Middle frontal gyrus (tissue), 1 donor: Measurements from ENCODE around the gene JMJD8.
A peak's percentile ranks its signal among the peaks of the same experiment; 100 is the strongest.
"Not testable (repeated sequence)": the region's sequence is repeated elsewhere in the genome, so short reads cannot be mapped to it uniquely, and the experiment has no call there.

Experiments used
- DNase-seq: peaks from one replicate; pipeline ENCODE4 v3.0.0-alpha.2; 2015; ENCODE audit warnings: low spot score; ENCODE audit errors: extremely low spot score

JMJD8 gene

GRCh38 chr16:692356-693108 is 8.4 kb upstream of the JMJD8 start:
- DNase-seq = no peak

- not testable (repeated sequence) for DNase-seq
These were observed 7.1 kb upstream of the JMJD8 start for GRCh38 chr16:691242-691641.

GRCh38 chr16:689175-689897 is 5.2 kb upstream of the JMJD8 start:
- no peak for DNase-seq

- no peak for DNase-seq
These were observed 3.4 kb upstream of the JMJD8 start for GRCh38 chr16:687499-687898.

GRCh38 chr16:686459-687260 is 2.5 kb upstream of the JMJD8 start:
- no peak for DNase-seq

GRCh38 chr16:685967-686366 is 1.8 kb upstream of the JMJD8 start:
- no peak for DNase-seq

- no peak for DNase-seq
These were observed 995 bp upstream of the JMJD8 start for GRCh38 chr16:684961-685696.

GRCh38 chr16:683396-684070 is 601 bp downstream of the JMJD8 start:
- DNase-seq = no peak

GRCh38 chr16:682493-683395 is 1.4 kb downstream of the JMJD8 start:
- DNase-seq = no peak

- DNase-seq = no peak
These were observed 2.2 kb downstream of the JMJD8 start for GRCh38 chr16:681746-682427.

GRCh38 chr16:680967-681745 is 3.0 kb downstream of the JMJD8 start:
- DNase-seq = no peak

GRCh38 chr16:680625-680945 is 3.5 kb downstream of the JMJD8 start:
- DNase-seq = no peak

GRCh38 chr16:679814-680624 is 4.1 kb downstream of the JMJD8 start, which contains the start of gene STUB1:
Gene STUB1, plus strand, starts transcription at chr16:680410. Its CDS starts 116 bp downstream, at chr16:680526.
- peak; percentile 81 for DNase-seq

- no peak for DNase-seq
These were observed 5.0 kb downstream of the JMJD8 start for GRCh38 chr16:678858-679813.

GRCh38 chr16:678209-678857 is 5.8 kb downstream of the JMJD8 start:
- DNase-seq = no peak
